Stimulated activated CD4-positive, alpha-beta T cell treated with anti-CD3 and anti-CD28 coated beads, Interleukin-4, amount 100 ng/mL, for 4 hours (primary cell): ENCODE results near the gene RGS21.

Source experiments
- DNase-seq, 2 experiments: peaks; one replicate each; pipeline ENCODE4 v3.0.0-alpha.2; 2020

The RGS21 gene

DNA sequence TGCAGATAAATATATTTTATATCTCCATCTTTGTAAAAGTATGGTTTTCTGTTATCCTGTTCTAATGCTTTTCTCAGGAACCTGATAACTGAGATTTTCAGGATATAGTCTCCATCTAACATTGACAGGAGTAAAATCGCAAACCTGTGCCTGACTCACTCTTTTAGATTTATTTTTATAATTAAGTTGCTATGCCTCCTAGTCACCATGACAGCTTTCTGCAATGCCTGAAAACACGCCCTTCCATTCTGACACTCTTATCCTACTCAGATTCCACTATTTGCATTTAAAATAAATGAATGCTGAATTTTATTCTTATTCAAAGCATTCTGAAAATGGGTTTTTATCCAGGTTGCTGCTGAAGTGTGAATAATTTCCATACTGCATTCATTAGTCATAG lies 62.8 kb downstream of the RGS21 start:
- no peak for DNase-seq

DNA sequence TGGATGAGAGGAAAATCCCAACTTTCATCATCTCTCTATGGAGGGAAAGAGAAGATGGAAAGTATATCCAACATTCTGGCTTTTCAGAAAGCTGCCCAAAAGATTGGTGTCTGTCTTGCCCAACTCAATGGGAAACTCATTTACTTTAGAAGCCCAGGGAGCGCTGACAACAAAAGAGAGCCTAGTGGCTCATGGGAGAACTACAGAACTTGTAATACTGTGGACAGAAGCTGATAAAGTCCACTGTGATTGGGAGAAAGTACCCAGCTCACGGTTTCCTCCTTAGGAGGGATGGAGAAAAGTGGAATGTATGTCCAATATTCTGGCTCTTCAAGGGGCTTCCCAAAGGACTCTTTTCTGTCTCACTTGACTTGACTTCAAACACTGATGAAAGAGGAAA lies 66.0 kb downstream of the RGS21 start:
- DNase-seq, result no peak

DNA sequence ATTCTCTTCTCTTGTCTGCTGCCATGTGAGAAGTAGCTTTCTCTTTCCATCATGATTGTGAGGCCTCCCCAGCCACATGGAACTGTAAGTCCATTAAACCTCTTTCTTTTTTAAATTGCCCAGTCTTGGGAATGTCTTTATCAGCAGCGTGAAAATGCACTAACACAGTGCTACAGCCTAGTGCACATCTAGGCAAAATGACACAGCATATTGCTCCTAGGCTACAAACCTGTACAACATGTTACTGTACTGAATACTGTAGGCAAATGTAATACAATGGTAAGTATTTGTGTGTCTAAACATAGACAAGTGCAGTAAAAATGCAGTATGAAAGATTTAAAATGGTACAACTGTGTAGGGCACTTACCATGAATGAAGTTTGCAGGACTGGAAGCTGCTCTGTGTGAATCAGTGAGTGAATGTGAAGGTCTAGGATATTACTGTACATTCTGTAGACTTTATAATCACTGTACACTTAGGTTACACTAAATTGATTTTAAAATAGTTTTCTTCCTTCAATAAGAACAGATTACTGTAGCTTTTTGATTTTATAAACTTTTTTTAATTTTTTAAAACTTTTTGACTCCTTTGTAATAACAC lies 69.4 kb downstream of the RGS21 start:
- no peak for DNase-seq

DNA sequence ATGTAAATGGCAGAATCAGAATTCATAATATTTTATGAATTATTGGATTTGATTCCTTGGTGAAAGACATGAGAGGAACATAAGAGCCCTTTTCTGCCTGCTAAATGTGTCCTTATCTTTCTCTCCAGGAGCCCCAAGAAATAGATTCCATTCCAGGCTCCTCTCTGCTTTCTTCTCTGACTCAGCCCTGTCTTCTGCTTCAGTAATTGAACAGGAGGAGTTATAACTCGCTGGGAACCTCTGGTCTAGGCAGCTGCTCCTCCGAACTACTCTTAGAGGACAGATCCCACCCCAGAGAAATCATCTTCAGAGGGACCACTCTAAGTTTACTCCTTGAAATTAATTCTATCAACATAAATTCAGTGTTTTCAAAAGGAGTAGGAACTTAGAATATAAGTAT lies 78.4 kb downstream of the RGS21 start:
- no peak for DNase-seq

DNA sequence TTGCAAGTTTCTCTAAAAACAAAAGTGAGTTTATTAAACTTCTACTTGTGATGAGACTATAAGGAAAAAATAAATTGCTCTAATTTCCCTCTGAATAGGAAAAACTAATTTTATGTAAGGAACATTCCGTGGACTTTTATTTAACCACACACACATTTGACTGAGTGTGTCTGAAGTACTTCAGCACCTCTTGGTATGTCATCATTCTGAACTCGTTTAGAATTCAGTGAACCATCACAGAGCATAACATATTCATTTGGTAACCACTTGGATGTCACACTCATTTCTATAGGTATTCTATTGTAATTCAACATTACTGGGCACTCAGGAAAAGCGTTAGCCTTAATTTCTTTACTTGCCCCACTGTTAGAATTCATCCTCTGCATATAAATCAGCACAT lies 79.1 kb downstream of the RGS21 start:
- DNase-seq, result no peak

DNA sequence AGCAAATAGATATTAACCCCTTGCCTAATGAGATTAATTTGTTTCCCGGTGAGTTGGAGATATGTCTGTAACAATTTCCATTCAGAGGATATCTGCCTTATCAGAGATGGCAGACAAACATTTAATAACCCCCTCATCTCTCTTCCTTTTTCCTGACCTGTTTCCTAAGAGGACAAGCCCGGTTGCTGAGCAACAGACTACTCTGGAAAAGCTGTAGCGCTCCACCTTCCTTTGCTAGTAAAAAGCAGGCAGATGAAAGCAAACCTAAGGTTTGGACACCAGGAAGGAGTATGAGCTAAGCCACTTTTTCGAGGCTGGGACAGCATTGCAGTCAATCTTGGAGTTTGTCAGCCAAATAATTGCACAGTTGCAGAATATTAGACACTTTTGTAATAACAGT lies 82.4 kb downstream of the RGS21 start:
- no peak for DNase-seq

DNA sequence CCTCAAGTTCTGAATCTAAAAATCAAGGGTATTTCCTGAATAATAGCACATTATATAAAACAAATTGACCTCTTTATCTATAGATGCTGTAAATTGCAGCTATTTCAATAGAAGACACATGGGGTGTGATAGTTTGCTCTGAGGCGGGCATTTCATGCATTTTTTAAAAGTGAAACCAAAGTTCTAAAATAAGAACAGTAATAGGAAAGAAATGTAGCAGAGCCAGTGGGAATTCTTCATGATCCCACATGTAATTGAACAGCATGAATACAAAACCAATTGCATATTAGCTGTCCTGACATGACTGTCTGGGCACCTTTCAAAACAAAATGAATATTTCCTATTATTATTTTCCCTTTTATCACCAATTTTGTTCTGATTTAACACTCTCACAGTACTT lies 85.0 kb downstream of the RGS21 start:
- no peak for DNase-seq

DNA sequence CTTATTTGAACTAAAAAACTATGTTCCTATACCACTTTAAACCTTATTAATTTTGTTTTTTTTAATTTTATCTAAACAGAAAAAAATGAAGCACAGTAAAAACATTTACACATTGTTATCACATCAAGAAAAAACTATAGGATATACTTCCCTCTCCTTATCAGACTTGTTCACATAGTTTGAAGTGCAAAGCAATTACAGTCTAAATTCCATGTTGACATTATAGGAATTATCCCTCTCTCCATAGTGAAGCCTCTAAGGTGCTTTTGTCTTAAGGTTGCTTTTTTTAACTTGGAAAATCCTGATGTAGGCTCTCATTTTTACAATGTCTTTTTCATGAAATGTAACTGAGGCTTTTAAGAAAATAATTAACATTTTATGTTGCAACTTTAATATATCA lies 85.8 kb downstream of the RGS21 start:
- DNase-seq, result no peak

DNA sequence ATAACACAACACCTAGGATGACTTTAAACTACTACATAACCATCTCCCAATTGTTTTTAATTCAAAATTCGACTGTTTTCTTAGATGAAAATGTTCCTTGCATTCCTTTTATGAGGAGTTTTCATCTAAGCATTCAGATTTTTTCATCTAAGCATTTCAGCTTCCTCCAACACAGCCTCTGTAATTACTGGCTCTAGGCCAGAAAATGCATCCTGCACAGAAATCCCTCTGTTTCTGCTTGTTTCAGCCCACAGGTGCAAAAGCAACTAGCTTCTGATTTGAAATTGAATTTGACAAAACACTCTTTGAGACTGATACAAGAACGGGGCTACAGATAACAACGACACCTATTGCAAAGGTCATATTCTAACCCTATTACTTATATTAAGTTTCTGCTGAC lies 90.4 kb downstream of the RGS21 start:
- DNase-seq, result no peak
